HCEC 1CT (cell line): ENCODE data around the gene HNRNPA2B1.
"Not testable (repeated sequence)": the region's sequence is repeated elsewhere in the genome, so short reads cannot be mapped to it uniquely, and the experiment has no call there.

ENCODE experiments used
- DNase-seq: peaks from one replicate; pipeline ENCODE4 v3.0.0-alpha.2; 2017

HNRNPA2B1 gene

GRCh38 chr7:26197153-26198115 is 3.1 kb downstream of the HNRNPA2B1 start:
- DNase-seq: no peak

- DNase-seq: no peak
Measured at GRCh38 chr7:26195867-26196657, 4.5 kb downstream of the HNRNPA2B1 start.

- DNase-seq: no peak
Measured at GRCh38 chr7:26195182-26195581, 5.4 kb downstream of the HNRNPA2B1 start.

- not testable (repeated sequence) for DNase-seq
Measured at GRCh38 chr7:26194764-26195163, 5.8 kb downstream of the HNRNPA2B1 start.

- no peak for DNase-seq
Measured at GRCh38 chr7:26193432-26194207, 6.9 kb downstream of the HNRNPA2B1 start.

GRCh38 chr7:26192485-26193087 is 8.0 kb downstream of the HNRNPA2B1 start:
- DNase-seq: no peak

- no peak for DNase-seq
Measured at GRCh38 chr7:26191974-26192479, 8.5 kb downstream of the HNRNPA2B1 start.

GRCh38 chr7:26191233-26191973 is 9.1 kb downstream of the HNRNPA2B1 start:
- no peak for DNase-seq

GRCh38 chr7:26190417-26190869 is 10.1 kb downstream of the HNRNPA2B1 start:
- no peak for DNase-seq

GRCh38 chr7:26189697-26190096 is 10.8 kb downstream of the HNRNPA2B1 start:
- DNase-seq: no peak

- DNase-seq: no peak
Measured at GRCh38 chr7:26188957-26189541, 11.5 kb downstream of the HNRNPA2B1 start.

GRCh38 chr7:26188206-26188956 is 12.2 kb downstream of the HNRNPA2B1 start:
- no peak for DNase-seq

- no peak for DNase-seq
Measured at GRCh38 chr7:26187380-26188205, 13.0 kb downstream of the HNRNPA2B1 start.

- no peak for DNase-seq
Measured at GRCh38 chr7:26186364-26187311, 13.9 kb downstream of the HNRNPA2B1 start.

- no peak for DNase-seq
Measured at GRCh38 chr7:26185844-26186180, 14.7 kb downstream of the HNRNPA2B1 start.

GRCh38 chr7:26185131-26185843 is 15.3 kb downstream of the HNRNPA2B1 start:
- no peak for DNase-seq

GRCh38 chr7:26184281-26185101 is 16.1 kb downstream of the HNRNPA2B1 start:
- not testable (repeated sequence) for DNase-seq
